GM12878 (cell line): ENCODE measurements around the gene IQGAP1.

Source experiments
- CREM ChIP-seq: IDR thresholded peaks from 2 replicates; pipeline ENCODE4 v1.6.1; 2014; ENCODE audit warnings: antibody characterized with exemption, low read depth
- EP300 ChIP-seq, 2 experiments: fragments of 150-350 bp in 1 of 2; IDR thresholded peaks; 2 replicates each; pipeline ENCODE4 v1.6.1; 2011 to 2012; ENCODE audit warnings: low read depth in 2 of 2, low read length in 2 of 2, borderline replicate concordance in 1 of 2, improper control_type of control experiment in 1 of 2, inconsistent platforms in 1 of 2; ENCODE audit not compliant: control insufficient read depth in 1 of 2
- EZH2 ChIP-seq: IDR thresholded peaks from 2 replicates; pipeline ENCODE4 v1.6.1; 2012; ENCODE audit warnings: low read depth, mild to moderate bottlenecking, control low read depth, inconsistent platforms, low read length, borderline replicate concordance; ENCODE audit not compliant: control insufficient read depth
- FOS ChIP-seq: IDR thresholded peaks from 3 replicates; pipeline ENCODE4 v1.6.1; 2011; ENCODE audit warnings: borderline replicate concordance; ENCODE audit not compliant: insufficient read length; ENCODE audit errors: extremely low read depth
- MXI1 ChIP-seq: fragments of 150-350 bp; IDR thresholded peaks from 2 replicates; pipeline ENCODE4 v1.6.1; 2011; ENCODE audit warnings: low read depth, mild to moderate bottlenecking, inconsistent platforms, low read length, improper control_type of control experiment
- MYC ChIP-seq: IDR thresholded peaks from 2 replicates; pipeline ENCODE4 v1.6.1; 2011; ENCODE audit warnings: mild to moderate bottlenecking, low read length, moderate library complexity, inconsistent platforms; ENCODE audit not compliant: insufficient read depth, insufficient replicate concordance, insufficient read length, severe bottlenecking
- POLR2A ChIP-seq: IDR thresholded peaks from 2 replicates; pipeline ENCODE4 v1.6.1; 2011; ENCODE audit warnings: low read depth, mild to moderate bottlenecking, low read length
- POLR2AphosphoS5 ChIP-seq: IDR thresholded peaks from 2 replicates; pipeline ENCODE4 v1.6.1; 2011; ENCODE audit warnings: mild to moderate bottlenecking, low read length, inconsistent platforms
- SIN3A ChIP-seq: IDR thresholded peaks from 2 replicates; pipeline ENCODE4 v1.6.1; 2012; ENCODE audit warnings: low read depth, low read length, improper control_type of control experiment
- SP1 ChIP-seq: IDR thresholded peaks from one replicate; pipeline ENCODE4 v1.6.1; 2011; ENCODE audit warnings: low read depth, low read length
- TF ChIP-seq, protein P1 (sequence below), 3 experiments: IDR thresholded peaks in 2 of 3; conservative IDR thresholded peaks in 1 of 3; 2 replicates each; pipeline ENCODE4 v1.5.1; 2011; ENCODE audit warnings: low read depth in 3 of 3, low read length in 3 of 3, mild to moderate bottlenecking in 3 of 3, control low read depth in 2 of 3, moderate library complexity in 2 of 3, inconsistent platforms in 1 of 3, mixed read lengths in 1 of 3; ENCODE audit not compliant: control insufficient read depth in 2 of 3, insufficient read depth in 1 of 3; ENCODE audit errors: extremely low read depth in 1 of 3

DNA sequence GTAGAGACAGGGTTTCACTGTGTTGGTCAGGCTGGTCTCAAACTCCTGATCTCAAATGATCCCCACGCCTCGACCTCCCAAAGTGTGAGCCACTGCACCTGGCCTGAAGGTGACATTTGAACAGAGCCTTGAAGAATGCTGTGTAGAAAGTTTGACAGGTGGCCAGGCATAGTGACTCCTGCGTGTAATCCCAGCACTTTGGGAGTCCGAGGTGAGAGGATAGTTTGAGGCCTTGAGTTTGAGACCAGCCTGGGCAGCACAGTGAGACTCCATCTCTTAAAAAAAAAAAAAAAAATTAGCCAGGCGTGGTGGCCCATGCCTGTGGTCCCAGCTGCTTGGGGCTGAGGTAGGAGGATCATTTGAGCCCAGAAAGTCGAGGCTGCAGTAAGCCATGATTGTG, 1.5 kb downstream of the IQGAP1 start:
- TF ChIP-seq, protein P1, sequence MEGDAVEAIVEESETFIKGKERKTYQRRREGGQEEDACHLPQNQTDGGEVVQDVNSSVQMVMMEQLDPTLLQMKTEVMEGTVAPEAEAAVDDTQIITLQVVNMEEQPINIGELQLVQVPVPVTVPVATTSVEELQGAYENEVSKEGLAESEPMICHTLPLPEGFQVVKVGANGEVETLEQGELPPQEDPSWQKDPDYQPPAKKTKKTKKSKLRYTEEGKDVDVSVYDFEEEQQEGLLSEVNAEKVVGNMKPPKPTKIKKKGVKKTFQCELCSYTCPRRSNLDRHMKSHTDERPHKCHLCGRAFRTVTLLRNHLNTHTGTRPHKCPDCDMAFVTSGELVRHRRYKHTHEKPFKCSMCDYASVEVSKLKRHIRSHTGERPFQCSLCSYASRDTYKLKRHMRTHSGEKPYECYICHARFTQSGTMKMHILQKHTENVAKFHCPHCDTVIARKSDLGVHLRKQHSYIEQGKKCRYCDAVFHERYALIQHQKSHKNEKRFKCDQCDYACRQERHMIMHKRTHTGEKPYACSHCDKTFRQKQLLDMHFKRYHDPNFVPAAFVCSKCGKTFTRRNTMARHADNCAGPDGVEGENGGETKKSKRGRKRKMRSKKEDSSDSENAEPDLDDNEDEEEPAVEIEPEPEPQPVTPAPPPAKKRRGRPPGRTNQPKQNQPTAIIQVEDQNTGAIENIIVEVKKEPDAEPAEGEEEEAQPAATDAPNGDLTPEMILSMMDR (IDR thresholded peaks at IDR 0.05 in 2 of 3, conservative IDR thresholded peaks at IDR 0.05 in 1 of 3; ENCODE audit: control insufficient read depth in 2 of 3, extremely low read depth in 1 of 3, insufficient read depth in 1 of 3, low read depth in 3 of 3, low read length in 3 of 3), result no peak
- TF ChIP-seq MYC (no peak), SP1 (no peak), EP300 (IDR thresholded peaks at IDR 0.05; ENCODE audit: borderline replicate concordance in 1 of 2, control insufficient read depth in 1 of 2, low read depth in 2 of 2, low read length in 2 of 2) (no peak), POLR2A (no peak), CREM (no peak), POLR2AphosphoS5 (no peak), SIN3A (no peak), EZH2 (no peak), FOS (no peak), MXI1 (no peak)
